Activated naive CD4-positive, alpha-beta T cell treated with anti-CD3 and anti-CD28 coated beads, Interleukin-2, amount 10 ng/mL, durations not matched to agents 7 days and 5 days (primary cell): ENCODE data around the gene PRR20B.
"Not testable (repeated sequence)": the region's sequence is repeated elsewhere in the genome, so short reads cannot be mapped to it uniquely, and the experiment has no call there.

Experiments
- CTCF ChIA-PET: fragments of 350-600 bp; sonication (Branson Sonifier 250); formaldehyde crosslinking; loops from one replicate; lab custom pipeline; 2021; ENCODE audit warnings: antibody characterized with exemption; lab: Charles Lee
- DNase-seq: peaks from one replicate; pipeline ENCODE4 v3.0.0-alpha.2; 2020
- H3K27ac Mint-ChIP-seq: one replicate; pipeline ENCODE4 v1.8.0; 2021; ENCODE audit warnings: mild to moderate bottlenecking, moderate library complexity, mixed read lengths
- H3K27me3 Mint-ChIP-seq: one replicate; pipeline ENCODE4 v1.8.0; 2021; ENCODE audit warnings: mild to moderate bottlenecking, mixed read lengths
- H3K36me3 Mint-ChIP-seq: one replicate; pipeline ENCODE4 v1.8.0; 2021; ENCODE audit warnings: mixed read lengths
- H3K4me1 Mint-ChIP-seq: one replicate; pipeline ENCODE4 v1.8.0; 2021; ENCODE audit warnings: mixed read lengths
- H3K4me3 Mint-ChIP-seq: one replicate; pipeline ENCODE4 v1.8.0; 2021; ENCODE audit warnings: mild to moderate bottlenecking, moderate library complexity, mixed read lengths
- H3K9me3 Mint-ChIP-seq: one replicate; pipeline ENCODE4 v1.8.0; 2021; ENCODE audit warnings: mixed read lengths

The PRR20B gene

DNA sequence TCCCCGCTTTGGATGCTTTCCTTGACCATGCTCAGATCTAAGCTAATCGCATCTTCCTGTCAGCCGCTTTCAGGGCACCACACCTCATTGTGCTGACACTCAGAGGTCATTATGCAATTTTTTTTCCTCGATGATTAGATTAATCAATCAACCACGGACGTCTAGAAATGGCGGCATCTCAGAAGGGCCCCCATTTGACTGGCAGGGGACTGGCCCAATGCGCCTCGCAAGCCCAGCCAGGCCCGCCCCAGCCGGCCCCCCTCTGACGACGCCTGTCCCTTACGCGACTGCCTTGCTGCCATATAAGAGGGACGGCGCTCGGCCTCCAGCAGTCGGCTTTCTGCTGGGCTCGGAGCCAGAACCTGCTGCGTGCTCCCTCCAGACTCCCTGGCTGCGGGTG lies at the start of gene PRR20B:
PRR20B (plus strand) TSS at position 301 of the 400 bp plus-strand sequence. CDS start 387 bp downstream, outside the sequence.
- H3K4me1 Mint-ChIP-seq, DNase-seq, H3K27me3 Mint-ChIP-seq, H3K9me3 Mint-ChIP-seq, H3K36me3 Mint-ChIP-seq, H3K4me3 Mint-ChIP-seq, H3K27ac Mint-ChIP-seq, CTCF ChIA-PET: not testable (repeated sequence)

- peaks cover 20% of the 10 kb centered on the region for H3K9me3 Mint-ChIP-seq
- no peak overlapping the region for H3K27ac Mint-ChIP-seq
- no peaks in the 10 kb centered on the region for H3K36me3 Mint-ChIP-seq
- no peak for DNase-seq
- H3K27me3 Mint-ChIP-seq = no peaks in the 10 kb centered on the region
- CTCF ChIA-PET = no interaction called here
- no peaks in the 10 kb centered on the region for H3K4me1 Mint-ChIP-seq
- no peak overlapping the region for H3K4me3 Mint-ChIP-seq
Observed at GRCh38 chr13:57114945-57115344, 32.3 kb upstream of the PRR20B start.

DNA sequence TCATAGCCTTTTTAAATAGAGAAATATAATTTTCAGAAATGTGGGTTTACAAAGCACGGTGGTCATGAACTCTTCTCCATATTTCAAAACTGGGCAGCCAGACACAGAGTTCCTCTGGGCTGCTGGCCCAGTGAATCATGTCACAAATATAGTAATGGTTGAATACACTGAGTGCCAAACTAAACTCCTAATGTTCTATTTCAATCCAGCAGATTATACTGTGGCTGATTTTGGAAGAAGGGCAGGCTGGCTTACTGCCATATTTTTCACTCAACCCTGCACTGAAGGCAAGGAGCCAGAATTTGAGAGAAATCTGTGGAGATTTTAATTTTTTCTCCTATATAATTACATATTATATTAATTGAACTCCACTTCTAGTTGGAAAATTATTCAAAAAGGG lies 23.6 kb upstream of the PRR20B start:
- Mint-ChIP-seq H3K4me1 (no peaks in the 10 kb centered on the region), H3K9me3 (peaks cover 2% of the 10 kb centered on the region), H3K4me3 (no peak overlapping the region), H3K27me3 (no peaks in the 10 kb centered on the region), H3K27ac (no peak overlapping the region), H3K36me3 (no peaks in the 10 kb centered on the region)
- no peak for DNase-seq
- CTCF ChIA-PET = no interaction called here

GRCh38 chr13:57128909-57129308 lies 18.4 kb upstream of the PRR20B start:
- Mint-ChIP-seq H3K4me1 (no peaks in the 10 kb centered on the region), H3K36me3 (no peaks in the 10 kb centered on the region)
- CTCF ChIA-PET = no interaction called here

DNA sequence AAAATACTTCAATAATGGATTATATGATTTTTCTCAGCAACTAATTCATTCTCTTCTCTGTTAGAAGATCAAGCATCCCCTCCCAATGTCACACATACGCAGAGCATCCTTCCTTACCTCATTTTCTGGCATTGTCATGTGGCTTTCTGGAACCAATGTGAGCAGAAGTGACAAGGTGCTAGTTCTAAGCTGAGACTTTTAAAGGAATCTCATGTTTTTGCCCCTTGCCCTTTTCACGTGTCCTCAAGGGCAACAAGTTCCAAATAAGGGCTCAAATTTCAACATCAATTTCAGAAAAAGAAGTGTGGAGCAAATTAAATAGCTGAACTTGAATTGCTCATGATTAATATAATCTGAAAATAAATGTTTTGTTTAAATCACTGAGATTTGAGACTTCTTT lies 11.2 kb upstream of the PRR20B start:
- no peak for DNase-seq
- no peak overlapping the region for H3K27ac Mint-ChIP-seq
- no peaks in the 10 kb centered on the region for H3K4me1 Mint-ChIP-seq
- H3K36me3 Mint-ChIP-seq = no peaks in the 10 kb centered on the region
- no peak overlapping the region for H3K4me3 Mint-ChIP-seq
- peaks cover 5% of the 10 kb centered on the region for H3K9me3 Mint-ChIP-seq
- H3K27me3 Mint-ChIP-seq = no peaks in the 10 kb centered on the region
- CTCF ChIA-PET = no interaction called here

More at GRCh38 chr13:57128909-57129308, 18.4 kb upstream of the PRR20B start:
- peaks cover 5% of the 10 kb centered on the region for H3K9me3 Mint-ChIP-seq
- H3K27me3 Mint-ChIP-seq = no peaks in the 10 kb centered on the region
- H3K4me3 Mint-ChIP-seq = no peak overlapping the region
- H3K27ac Mint-ChIP-seq = no peak overlapping the region
- no peak for DNase-seq

DNA sequence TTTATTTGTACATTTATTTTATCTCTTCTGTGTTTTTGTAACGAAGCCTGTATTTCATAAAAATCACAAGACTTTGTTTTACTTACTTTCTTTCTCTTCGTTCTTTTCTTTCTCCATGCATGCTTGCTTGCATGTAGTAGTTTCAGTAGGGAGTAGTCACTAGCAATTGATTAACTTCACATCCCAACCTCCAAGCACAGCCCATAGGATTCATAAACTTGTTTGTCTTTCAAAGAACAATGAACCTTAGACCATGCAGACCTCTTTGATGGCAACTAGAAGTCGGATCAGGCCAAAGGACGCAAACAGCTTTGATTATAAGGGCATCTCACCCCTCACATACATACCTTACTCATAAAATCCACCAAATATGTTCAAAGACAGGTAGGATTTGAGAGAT lies 9.7 kb upstream of the PRR20B start:
- Mint-ChIP-seq H3K36me3 (no peaks in the 10 kb centered on the region), H3K4me3 (no peak overlapping the region), H3K4me1 (no peaks in the 10 kb centered on the region), H3K27me3 (no peaks in the 10 kb centered on the region), H3K9me3 (peaks cover 5% of the 10 kb centered on the region), H3K27ac (no peak overlapping the region)
- CTCF ChIA-PET = no interaction called here
- no peak for DNase-seq

GRCh38 chr13:57138988-57139387 lies 8.3 kb upstream of the PRR20B start:
- no peaks in the 10 kb centered on the region for H3K4me1 Mint-ChIP-seq
- no peak for DNase-seq
- no peak overlapping the region for H3K27ac Mint-ChIP-seq

DNA sequence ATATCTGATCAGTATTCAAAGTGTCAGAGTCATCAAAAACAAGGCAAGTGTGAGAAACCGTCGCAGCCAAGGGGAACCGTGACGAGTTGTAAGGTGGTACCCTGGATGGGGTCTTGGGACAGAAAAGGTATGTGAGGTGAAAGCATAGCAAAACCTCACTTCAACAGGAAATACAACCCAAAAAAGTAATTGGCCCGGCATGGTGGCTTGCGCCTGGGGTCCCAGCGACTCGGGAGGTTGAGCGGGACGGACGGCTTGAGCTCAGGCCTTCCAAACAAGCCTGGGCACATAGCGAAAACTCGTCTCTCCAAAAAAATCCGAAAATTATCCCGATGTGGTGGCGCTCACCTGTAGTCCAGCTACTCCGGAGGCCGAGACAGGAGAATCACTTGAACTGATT lies 7.5 kb upstream of the PRR20B start:
- H3K9me3 Mint-ChIP-seq, H3K27me3 Mint-ChIP-seq, H3K27ac Mint-ChIP-seq, DNase-seq, H3K36me3 Mint-ChIP-seq, H3K4me3 Mint-ChIP-seq, CTCF ChIA-PET, H3K4me1 Mint-ChIP-seq: not testable (repeated sequence)

More at GRCh38 chr13:57138988-57139387, 8.3 kb upstream of the PRR20B start:
- CTCF ChIA-PET = no interaction called here
- no peaks in the 10 kb centered on the region for H3K36me3 Mint-ChIP-seq
- H3K4me3 Mint-ChIP-seq = no peak overlapping the region
- H3K9me3 Mint-ChIP-seq = peaks cover 4% of the 10 kb centered on the region
- H3K27me3 Mint-ChIP-seq = no peaks in the 10 kb centered on the region

GRCh38 chr13:57140235-57140968 lies 6.9 kb upstream of the PRR20B start, which contains the start of gene PRR20A:
PRR20A (plus strand) TSS chr13:57140918; CDS start chr13:57141305, 387 bp downstream.
- CTCF ChIA-PET, H3K36me3 Mint-ChIP-seq, H3K4me1 Mint-ChIP-seq, H3K27me3 Mint-ChIP-seq, DNase-seq, H3K9me3 Mint-ChIP-seq, H3K27ac Mint-ChIP-seq, H3K4me3 Mint-ChIP-seq: not testable (repeated sequence)

GRCh38 chr13:57148106-57148505 lies 818 bp downstream of the PRR20B start:
- H3K36me3 Mint-ChIP-seq, H3K27ac Mint-ChIP-seq, H3K4me1 Mint-ChIP-seq, H3K27me3 Mint-ChIP-seq, CTCF ChIA-PET, DNase-seq, H3K4me3 Mint-ChIP-seq, H3K9me3 Mint-ChIP-seq: not testable (repeated sequence)

DNA sequence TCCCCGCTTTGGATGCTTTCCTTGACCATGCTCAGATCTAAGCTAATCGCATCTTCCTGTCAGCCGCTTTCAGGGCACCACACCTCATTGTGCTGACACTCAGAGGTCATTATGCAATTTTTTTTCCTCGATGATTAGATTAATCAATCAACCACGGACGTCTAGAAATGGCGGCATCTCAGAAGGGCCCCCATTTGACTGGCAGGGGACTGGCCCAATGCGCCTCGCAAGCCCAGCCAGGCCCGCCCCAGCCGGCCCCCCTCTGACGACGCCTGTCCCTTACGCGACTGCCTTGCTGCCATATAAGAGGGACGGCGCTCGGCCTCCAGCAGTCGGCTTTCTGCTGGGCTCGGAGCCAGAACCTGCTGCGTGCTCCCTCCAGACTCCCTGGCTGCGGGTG lies 6.5 kb downstream of the PRR20B start, which contains the start of gene PRR20C:
PRR20C (plus strand) TSS at position 301 of the 400 bp plus-strand sequence. CDS start 387 bp downstream, outside the sequence.
- H3K27me3 Mint-ChIP-seq, CTCF ChIA-PET, H3K4me3 Mint-ChIP-seq, H3K36me3 Mint-ChIP-seq, DNase-seq, H3K4me1 Mint-ChIP-seq, H3K9me3 Mint-ChIP-seq, H3K27ac Mint-ChIP-seq: not testable (repeated sequence)

- H3K27me3 Mint-ChIP-seq, H3K27ac Mint-ChIP-seq, CTCF ChIA-PET, H3K4me3 Mint-ChIP-seq, DNase-seq, H3K36me3 Mint-ChIP-seq, H3K4me1 Mint-ChIP-seq, H3K9me3 Mint-ChIP-seq: not testable (repeated sequence)
Observed at GRCh38 chr13:57160332-57160731, 13.0 kb downstream of the PRR20B start, which contains the start of gene PRR20D. PRR20D (plus strand) TSS chr13:57160632; CDS start chr13:57161019, 387 bp downstream.

- CTCF ChIA-PET, H3K4me3 Mint-ChIP-seq, H3K27me3 Mint-ChIP-seq, H3K36me3 Mint-ChIP-seq, DNase-seq, H3K9me3 Mint-ChIP-seq, H3K27ac Mint-ChIP-seq, H3K4me1 Mint-ChIP-seq: not testable (repeated sequence)
Observed at GRCh38 chr13:57166897-57167296, 19.6 kb downstream of the PRR20B start, which contains the start of gene PRR20E. PRR20E (plus strand) TSS chr13:57167197; CDS start chr13:57167584, 387 bp downstream.

GRCh38 chr13:57191667-57192066 lies 44.4 kb downstream of the PRR20B start:
- H3K27ac Mint-ChIP-seq = no peak overlapping the region
- no peaks in the 10 kb centered on the region for H3K9me3 Mint-ChIP-seq
- DNase-seq = no peak
- no peaks in the 10 kb centered on the region for H3K4me1 Mint-ChIP-seq
- no peak overlapping the region for H3K4me3 Mint-ChIP-seq
- no peaks in the 10 kb centered on the region for H3K36me3 Mint-ChIP-seq
- CTCF ChIA-PET = no interaction called here
- H3K27me3 Mint-ChIP-seq = no peaks in the 10 kb centered on the region
